ENCODE measurements around the gene CIAPIN1.
"Not testable (repeated sequence)": the region's sequence is repeated elsewhere in the genome, so short reads cannot be mapped to it uniquely, and the experiment has no call there.

The CIAPIN1 gene

GRCh38 chr16:57439947-57440346 lies 7.2 kb downstream of the CIAPIN1 start:
- not testable (repeated sequence) for DNase-seq

- DNase-seq, result no peak
Measured at GRCh38 chr16:57435838-57436237, 11.3 kb downstream of the CIAPIN1 start.

GRCh38 chr16:57434003-57434402 lies 13.2 kb downstream of the CIAPIN1 start:
- DNase-seq, result no peak

GRCh38 chr16:57432989-57433388 lies 14.2 kb downstream of the CIAPIN1 start:
- DNase-seq, result no peak

- DNase-seq, result no peak
Measured at GRCh38 chr16:57432505-57432904, 14.7 kb downstream of the CIAPIN1 start.

GRCh38 chr16:57430955-57431354 lies 16.2 kb downstream of the CIAPIN1 start:
- DNase-seq, result no peak

GRCh38 chr16:57427824-57428223 lies 19.4 kb downstream of the CIAPIN1 start:
- DNase-seq, result no peak

- DNase-seq, result no peak
Measured at GRCh38 chr16:57427307-57427706, 19.9 kb downstream of the CIAPIN1 start.

GRCh38 chr16:57426356-57426755 lies 20.8 kb downstream of the CIAPIN1 start:
- DNase-seq, result no peak

- no peak for DNase-seq
Measured at GRCh38 chr16:57424583-57424982, 22.6 kb downstream of the CIAPIN1 start.

GRCh38 chr16:57423152-57423551 lies 24.0 kb downstream of the CIAPIN1 start:
- no peak for DNase-seq

GRCh38 chr16:57422026-57422944 lies 24.9 kb downstream of the CIAPIN1 start:
- DNase-seq, result no peak

- no peak for DNase-seq
Measured at GRCh38 chr16:57419506-57419905, 27.7 kb downstream of the CIAPIN1 start.

GRCh38 chr16:57416084-57416483 lies 31.1 kb downstream of the CIAPIN1 start:
- DNase-seq, result no peak

GRCh38 chr16:57413733-57414132 lies 33.5 kb downstream of the CIAPIN1 start:
- DNase-seq, result no peak

- no peak for DNase-seq
Measured at GRCh38 chr16:57413301-57413730, 33.9 kb downstream of the CIAPIN1 start.

GRCh38 chr16:57412584-57412983 lies 34.6 kb downstream of the CIAPIN1 start:
- no peak for DNase-seq

GRCh38 chr16:57411362-57411976 lies 35.7 kb downstream of the CIAPIN1 start:
- DNase-seq, result no peak

- no peak for DNase-seq
Measured at GRCh38 chr16:57409870-57410587, 37.2 kb downstream of the CIAPIN1 start.

GRCh38 chr16:57409065-57409464 lies 38.1 kb downstream of the CIAPIN1 start:
- DNase-seq, result no peak

- DNase-seq, result no peak
Measured at GRCh38 chr16:57407521-57408353, 39.4 kb downstream of the CIAPIN1 start.

- no peak for DNase-seq
Measured at GRCh38 chr16:57406881-57407280, 40.3 kb downstream of the CIAPIN1 start.

- DNase-seq, result no peak
Measured at GRCh38 chr16:57405097-57405496, 42.1 kb downstream of the CIAPIN1 start.
